Endothelial cell of umbilical vein (primary cell): ENCODE data around the gene NOB1. TPM values are rescaled to one million over a fixed set of nuclear protein-coding genes. Genes with fewer than 3 reads are reported as not detected.

Source experiments
- BruUV-seq: library from RNA; stranded (reverse); fragments of 400-500 nt; replicated peaks from 2 replicates; lab custom pipeline; 2021; lab: Mats Ljungman, UMichigan
- CTCF ChIA-PET: fragments of 300-600, 350-600 bp; sonication (Branson Sonifier 250); formaldehyde crosslinking; loops from one replicate; lab custom pipeline; 2021; ENCODE audit warnings: antibody characterized with exemption, inconsistent platforms; lab: Charles Lee
- POLR2A ChIA-PET: fragments of 300-600, 350-600 bp; sonication (Branson Sonifier 250); formaldehyde crosslinking; loops from one replicate; lab custom pipeline; 2021; ENCODE audit warnings: antibody characterized with exemption, inconsistent platforms; lab: Charles Lee
- DNase-seq: peaks from one replicate; pipeline ENCODE4 v3.0.0-alpha.2; 2011; ENCODE audit warnings: low read depth, low spot score
- FAIRE-seq: peaks from 2 replicates; lab custom pipeline; 2011; peaks lifted over from hg19 to GRCh38; lab: Jason Lieb, UNC
- H2AFZ ChIP-seq: 2 replicates; pipeline ENCODE4 v1.6.0; 2012; ENCODE audit warnings: low read depth, low read length, control low read depth, inconsistent platforms
- H3K27ac ChIP-seq: 2 replicates; pipeline ENCODE4 v1.5.1; 2011; ENCODE audit warnings: low read depth, mild to moderate bottlenecking, control low read depth, low read length, moderate library complexity; ENCODE audit not compliant: insufficient read depth
- H3K27me3 ChIP-seq, 2 experiments: 2 replicates each; pipeline versions ENCODE4 v1.6.0 to v1.6.1; 2011; ENCODE audit warnings: low read length in 2 of 2, mixed read lengths in 1 of 2; ENCODE audit not compliant: control insufficient read depth in 2 of 2, insufficient read depth in 2 of 2
- H3K36me3 ChIP-seq, 2 experiments: 2 replicates in 1 of 2; 3 replicates in 1 of 2; pipeline ENCODE4 v1.5.1; 2011; ENCODE audit warnings: low read length in 2 of 2, mild to moderate bottlenecking in 1 of 2, moderate library complexity in 1 of 2; ENCODE audit not compliant: control insufficient read depth in 2 of 2, insufficient read depth in 2 of 2; ENCODE audit errors: extremely low read depth in 1 of 2
- H3K4me1 ChIP-seq: 3 replicates; pipeline ENCODE4 v1.5.1; 2011; ENCODE audit warnings: mild to moderate bottlenecking, low read length; ENCODE audit not compliant: control insufficient read depth, insufficient read depth; ENCODE audit errors: extremely low read depth
- H3K4me2 ChIP-seq: 2 replicates; pipeline ENCODE4 v1.6.1; 2011; ENCODE audit warnings: low read length, control low read depth, mixed read lengths; ENCODE audit not compliant: insufficient read depth
- H3K4me3 ChIP-seq, 3 experiments: fragments of 200-600 bp in 1 of 3; sonication (generic), shearing (Covaris generic) in 1 of 3; replicated peaks in 1 of 3; 2 replicates each; pipeline ENCODE4 v1.5.1; 2011 to 2016; ENCODE audit warnings: control low read depth in 3 of 3, low read length in 3 of 3, mild to moderate bottlenecking in 2 of 3, inconsistent platforms in 1 of 3, low read depth in 1 of 3, moderate library complexity in 1 of 3; ENCODE audit not compliant: insufficient read depth in 1 of 3
- H3K79me2 ChIP-seq: 2 replicates; pipeline ENCODE4 v1.6.0; 2012; ENCODE audit warnings: low read length, inconsistent platforms; ENCODE audit not compliant: control insufficient read depth, insufficient read depth
- H3K9ac ChIP-seq: replicated peaks from 2 replicates; pipeline ENCODE3; 2011; ENCODE audit warnings: low read length, control low read depth; ENCODE audit not compliant: insufficient read depth; ENCODE audit errors: extremely low read depth
- H3K9me1 ChIP-seq: replicated peaks from 3 replicates; pipeline ENCODE4 v1.6.0; 2011; ENCODE audit warnings: mild to moderate bottlenecking, low read length; ENCODE audit not compliant: control insufficient read depth, insufficient read depth; ENCODE audit errors: extremely low read depth
- H3K9me3 ChIP-seq: replicated peaks from 2 replicates; pipeline ENCODE4 v1.5.1; 2012; ENCODE audit warnings: low read length, inconsistent platforms; ENCODE audit not compliant: control insufficient read depth, insufficient read depth
- H4K20me1 ChIP-seq: replicated peaks from 2 replicates; pipeline ENCODE3; 2011; ENCODE audit warnings: mild to moderate bottlenecking, low read length; ENCODE audit not compliant: control insufficient read depth, insufficient read depth; ENCODE audit errors: extremely low read depth
- EZH2 ChIP-seq: IDR thresholded peaks from 2 replicates; pipeline ENCODE4 v1.6.1; 2012; ENCODE audit warnings: borderline replicate concordance, low read depth, mild to moderate bottlenecking, moderate library complexity, low read length, inconsistent platforms; ENCODE audit not compliant: severe bottlenecking
- FOS ChIP-seq: IDR thresholded peaks from 2 replicates; pipeline ENCODE4 v1.6.1; 2011; ENCODE audit warnings: mild to moderate bottlenecking, low read length, moderate library complexity, borderline replicate concordance; ENCODE audit not compliant: insufficient read depth
- GATA2 ChIP-seq: IDR thresholded peaks from 2 replicates; pipeline ENCODE4 v1.7.0; 2011; ENCODE audit warnings: low read depth, mild to moderate bottlenecking, moderate library complexity, mixed read lengths, low read length; ENCODE audit not compliant: insufficient read length, insufficient read depth
- JUN ChIP-seq: IDR thresholded peaks from 2 replicates; pipeline ENCODE4 v1.6.1; 2011; ENCODE audit warnings: borderline replicate concordance, low read depth; ENCODE audit not compliant: insufficient read length, insufficient read depth
- MYC ChIP-seq: IDR thresholded peaks from one replicate; pipeline ENCODE4 v1.6.1; 2011; ENCODE audit warnings: mild to moderate bottlenecking, low read depth, low read length
- POLR2A ChIP-seq: IDR thresholded peaks from 2 replicates; pipeline ENCODE4 v1.6.1; 2012; ENCODE audit warnings: low read depth, mild to moderate bottlenecking, control low read depth, low read length
- POLR2AphosphoS5 ChIP-seq: IDR thresholded peaks from 2 replicates; pipeline ENCODE4 v1.6.1; 2012; ENCODE audit warnings: low read depth, mild to moderate bottlenecking, control low read depth, low read length, moderate library complexity; ENCODE audit not compliant: insufficient read depth
- dilution Hi-C: fragments of 300-500 bp; cut with MboI; formaldehyde crosslinking; loops from one replicate; pipeline ENCODE4 v1.15.0; 2019; ENCODE audit warnings: low sequenced_read_pairs; ENCODE audit not compliant: extremely low pct_ligation_motif_present
- intact Hi-C: fragments of 100-400 bp; cut with micrococcal nuclease; formaldehyde crosslinking; loops from one replicate; pipeline ENCODE4 v1.10.0; 2022
- polyA plus RNA-seq, 4 experiments: library from polyadenylated mRNA; depleted of rRNA in 3 of 4; stranded (reverse) in 3 of 4; unstranded in 1 of 4; fragments of >200 nt; gene quantifications; 2 replicates each; pipeline versions ENCODE4 v1.2.1 to v1.2.3, GENCODE V29; 2011 to 2012; ENCODE audit warnings: missing spikeins in 1 of 4
- total RNA-seq: library from RNA; stranded (reverse); gene quantifications from 2 replicates; pipeline ENCODE4 v1.2.3, GENCODE V29; 2021
- TF ChIP-seq, protein P1 (sequence below), 2 donors: IDR thresholded peaks; 1 replicate in 1 of 2; 2 replicates in 1 of 2; pipeline ENCODE4 v1.5.1; 2011; ENCODE audit warnings: low read length in 2 of 2, mild to moderate bottlenecking in 2 of 2, moderate library complexity in 2 of 2, control low read depth in 1 of 2, inconsistent platforms in 1 of 2, low read depth in 1 of 2; ENCODE audit not compliant: insufficient read depth in 1 of 2; ENCODE audit errors: extremely low read depth in 1 of 2
- TF ChIP-seq, protein P2 (sequence below): IDR thresholded peaks from 2 replicates; pipeline ENCODE4 v1.6.1; 2011; ENCODE audit not compliant: insufficient read depth, insufficient read length

The NOB1 gene
- total and polyA plus RNA-seq, 2 donors (not counting 3 experiments of a cell fraction or from before 2014, with no cell fraction given), result 65.4 to 66.5 TPM

GRCh38 chr16:69787883-69788282 lies 33.2 kb upstream of the NOB1 start:
- no TSS peak for BruUV-seq
- CTCF ChIA-PET, result interaction anchor here (1.7 kb wide), 1 partner anchor 8 kb away, joined by 6 read pairs; no protein-coding TSS in a partner anchor

More at GRCh38 chr16:69787883-69788282, 33.2 kb upstream of the NOB1 start:
- dilution Hi-C loops, result no loop called here
- FAIRE-seq (no peak), DNase-seq (no peak)
- no peak overlapping the region for H3K27ac ChIP-seq
- H3K4me2 ChIP-seq, result no peak overlapping the region
- no peaks in the 10 kb centered on the region for H3K9me1 ChIP-seq
- H3K9me3 ChIP-seq, result no peaks in the 10 kb centered on the region
- no peaks in the 10 kb centered on the region for H3K4me1 ChIP-seq
- no peaks in the 10 kb centered on the region for H3K79me2 ChIP-seq
- POLR2A ChIA-PET, result no interaction called here
- H3K36me3 ChIP-seq, result peaks cover 2 to 6% of the 10 kb centered on the region in 2 experiments
- H3K4me3 ChIP-seq, result no peak overlapping the region
- intact Hi-C loops, result no loop called here
- no peaks in the 10 kb centered on the region for H4K20me1 ChIP-seq
- H3K27me3 ChIP-seq, result no peaks in the 10 kb centered on the region
- no peak overlapping the region for H2AFZ ChIP-seq
- no peak overlapping the region for H3K9ac ChIP-seq
- TF ChIP-seq FOS (no peak), EZH2 (no peak), POLR2AphosphoS5 (no peak), MYC (no peak), JUN (no peak), GATA2 (no peak), POLR2A (no peak)
- TF ChIP-seq, protein P1, sequence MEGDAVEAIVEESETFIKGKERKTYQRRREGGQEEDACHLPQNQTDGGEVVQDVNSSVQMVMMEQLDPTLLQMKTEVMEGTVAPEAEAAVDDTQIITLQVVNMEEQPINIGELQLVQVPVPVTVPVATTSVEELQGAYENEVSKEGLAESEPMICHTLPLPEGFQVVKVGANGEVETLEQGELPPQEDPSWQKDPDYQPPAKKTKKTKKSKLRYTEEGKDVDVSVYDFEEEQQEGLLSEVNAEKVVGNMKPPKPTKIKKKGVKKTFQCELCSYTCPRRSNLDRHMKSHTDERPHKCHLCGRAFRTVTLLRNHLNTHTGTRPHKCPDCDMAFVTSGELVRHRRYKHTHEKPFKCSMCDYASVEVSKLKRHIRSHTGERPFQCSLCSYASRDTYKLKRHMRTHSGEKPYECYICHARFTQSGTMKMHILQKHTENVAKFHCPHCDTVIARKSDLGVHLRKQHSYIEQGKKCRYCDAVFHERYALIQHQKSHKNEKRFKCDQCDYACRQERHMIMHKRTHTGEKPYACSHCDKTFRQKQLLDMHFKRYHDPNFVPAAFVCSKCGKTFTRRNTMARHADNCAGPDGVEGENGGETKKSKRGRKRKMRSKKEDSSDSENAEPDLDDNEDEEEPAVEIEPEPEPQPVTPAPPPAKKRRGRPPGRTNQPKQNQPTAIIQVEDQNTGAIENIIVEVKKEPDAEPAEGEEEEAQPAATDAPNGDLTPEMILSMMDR (IDR thresholded peaks at IDR 0.05; ENCODE audit: extremely low read depth in 1 of 2, insufficient read depth in 1 of 2, low read depth in 1 of 2, low read length in 2 of 2), result no peak
- TF ChIP-seq, protein P2, sequence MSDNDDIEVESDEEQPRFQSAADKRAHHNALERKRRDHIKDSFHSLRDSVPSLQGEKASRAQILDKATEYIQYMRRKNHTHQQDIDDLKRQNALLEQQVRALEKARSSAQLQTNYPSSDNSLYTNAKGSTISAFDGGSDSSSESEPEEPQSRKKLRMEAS, result no peak
